Measurements from ENCODE around the gene SPSB1. TPM values are rescaled to one million over a fixed set of nuclear protein-coding genes. Genes with fewer than 3 reads are reported as not detected.

The SPSB1 gene
- total and polyA plus RNA-seq, 12 donors = 1.4 to 14.0 (median 9.9) TPM

DNA sequence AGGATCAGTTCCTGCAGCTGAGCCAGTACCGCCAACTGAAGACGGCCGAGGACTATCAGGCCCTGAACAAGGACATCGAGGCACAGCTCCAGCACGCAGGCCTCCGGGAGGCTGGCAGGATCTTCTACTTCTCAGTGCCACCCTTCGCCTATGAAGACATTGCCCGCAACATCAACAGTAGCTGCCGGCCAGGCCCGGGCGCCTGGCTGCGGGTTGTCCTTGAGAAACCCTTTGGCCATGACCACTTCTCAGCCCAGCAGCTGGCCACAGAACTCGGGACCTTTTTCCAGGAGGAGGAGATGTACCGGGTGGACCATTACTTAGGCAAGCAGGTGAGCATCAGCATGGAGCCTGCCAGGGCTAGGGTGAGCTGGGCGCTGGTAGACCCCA is 47.5 kb upstream of the SPSB1 start:
- WGBS, 4 donors = 23 to 75% (median 48%) methylated on average over 6 to 15 of the region's 15 CpGs
- DNase-seq = peak in 1 of 7 donors; percentile 48
- Histone ChIP-seq H3K9me3 (replicated peaks in 1 of 3) (no peaks in the 10 kb centered on the region), H3K4me1 (replicated peaks in 1 of 2) (peaks cover 78 to 98% of the 10 kb centered on the region in 2 donors), H3K27ac (peak overlapping the region in 4 of 5 donors; percentile 83 to 97 (median 90)), H3K4me3 (no peak overlapping the region), H3K36me3 (replicated peaks in 1 of 2) (peaks cover 0 to 20% of the 10 kb centered on the region in 2 donors), H3K27me3 (no peaks in the 10 kb centered on the region)
- intact Hi-C loops (cut with DNase I) = no loop called here
- TF ChIP-seq POLR2A (IDR thresholded peaks at IDR 0.05) = no peak
- no peak for TF ChIP-seq CTCF (IDR thresholded peaks at IDR 0.05)

GRCh38 chr1:9245661-9246060 is 47.0 kb upstream of the SPSB1 start:
- intact Hi-C loops (cut with DNase I) = no loop called here
- H3K4me1 ChIP-seq (replicated peaks in 1 of 2) = peaks cover 78 to 98% of the 10 kb centered on the region in 2 donors
- no peak for DNase-seq
- peak overlapping the region in 3 of 5 donors; percentile 84 to 97 (median 96) for H3K27ac ChIP-seq
- TF ChIP-seq CTCF (IDR thresholded peaks at IDR 0.05) (no peak), POLR2A (IDR thresholded peaks at IDR 0.05) (no peak)
- no peak overlapping the region for H3K4me3 ChIP-seq
- 92 to 99% (median 95%) methylated on average over 7 to 9 of the region's 9 CpGs for WGBS, 4 donors
- H3K27me3 ChIP-seq = no peaks in the 10 kb centered on the region
- peaks cover 0 to 20% of the 10 kb centered on the region in 2 donors for H3K36me3 ChIP-seq (replicated peaks in 1 of 2)
- no peaks in the 10 kb centered on the region for H3K9me3 ChIP-seq (replicated peaks in 1 of 3)

DNA sequence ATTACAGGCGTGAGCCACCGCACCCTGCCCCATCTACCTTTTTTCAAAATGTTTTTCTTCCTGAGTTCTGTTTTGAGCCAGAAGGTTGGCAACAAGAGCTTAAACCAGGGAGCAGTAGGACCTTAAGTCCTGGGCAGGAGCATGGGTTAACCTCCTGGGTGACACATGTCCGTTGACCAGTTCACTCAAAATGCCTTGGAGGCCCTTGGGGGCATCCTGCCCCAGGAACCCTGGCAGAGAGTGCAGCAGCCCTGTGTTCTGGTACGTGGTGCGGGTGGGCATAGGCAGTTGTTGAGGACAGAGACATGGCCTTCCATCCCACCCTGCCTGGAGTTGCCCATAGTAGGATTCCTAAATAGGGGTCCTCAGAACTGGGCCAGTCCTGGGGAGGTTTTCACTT is 46.5 kb upstream of the SPSB1 start:
- 93 to 96% (median 94%) methylated on average over 3 to 5 of the region's 5 CpGs for WGBS, 4 donors
- Histone ChIP-seq H3K4me1 (replicated peaks in 1 of 2) (peaks cover 78 to 98% of the 10 kb centered on the region in 2 donors), H3K27ac (peak overlapping the region in 4 of 5 donors; percentile 84 to 96 (median 89)), H3K4me3 (no peak overlapping the region), H3K27me3 (no peaks in the 10 kb centered on the region), H3K36me3 (replicated peaks in 1 of 2) (peaks cover 0 to 20% of the 10 kb centered on the region in 2 donors), H3K9me3 (replicated peaks in 1 of 3) (no peaks in the 10 kb centered on the region)
- intact Hi-C loops (cut with DNase I) = no loop called here
- DNase-seq = no peak
- TF ChIP-seq CTCF (IDR thresholded peaks at IDR 0.05) (no peak), POLR2A (IDR thresholded peaks at IDR 0.05) (no peak)

- peak in 3 of 7 donors; percentile 54 to 70 (median 60) for DNase-seq
- peaks cover 0 to 20% of the 10 kb centered on the region in 2 donors for H3K36me3 ChIP-seq (replicated peaks in 1 of 2)
- H3K27ac ChIP-seq = peak overlapping the region; percentile 81 to 96 (median 84)
- no peaks in the 10 kb centered on the region for H3K27me3 ChIP-seq
- peaks cover 77 to 98% of the 10 kb centered on the region in 2 donors for H3K4me1 ChIP-seq (replicated peaks in 1 of 2)
- no peaks in the 10 kb centered on the region for H3K9me3 ChIP-seq (replicated peaks in 1 of 3)
- 69 to 80% (median 79%) methylated on average over 15 to 41 of the region's 41 CpGs for WGBS, 4 donors
- H3K4me3 ChIP-seq = no peak overlapping the region
- intact Hi-C loops (cut with DNase I) = no loop called here
- TF ChIP-seq POLR2A (IDR thresholded peaks at IDR 0.05) = no peak
- TF ChIP-seq CTCF (IDR thresholded peaks at IDR 0.05) = no peak
Observed at GRCh38 chr1:9246841-9247785, 45.6 kb upstream of the SPSB1 start.
